Fibroblast of skin of right biceps (primary cell): ENCODE measurements around the gene SLC27A6.
"Not testable (repeated sequence)": the region's sequence is repeated elsewhere in the genome, so short reads cannot be mapped to it uniquely, and the experiment has no call there.

ENCODE experiments used
- DNase-seq: peaks from one replicate; pipeline ENCODE4 v3.0.0-alpha.2; 2013

SLC27A6 gene

GRCh38 chr5:128965011-128965637 is at the start of gene SLC27A6:
SLC27A6 (plus strand) TSS chr5:128965488; CDS start chr5:128966138, 650 bp downstream.
- DNase-seq: peak; percentile 4

GRCh38 chr5:128919542-128919941 is 45.7 kb upstream of the SLC27A6 start:
- no peak for DNase-seq

- DNase-seq: peak; percentile 71
These were observed 44.7 kb upstream of the SLC27A6 start for GRCh38 chr5:128920345-128921215.

- no peak for DNase-seq
These were observed 41.0 kb upstream of the SLC27A6 start for GRCh38 chr5:128924299-128924698.

- no peak for DNase-seq
These were observed 39.3 kb upstream of the SLC27A6 start for GRCh38 chr5:128925973-128926372.

GRCh38 chr5:128927644-128928043 is 37.6 kb upstream of the SLC27A6 start:
- DNase-seq: no peak

- DNase-seq: not testable (repeated sequence)
These were observed 33.1 kb upstream of the SLC27A6 start for GRCh38 chr5:128932232-128932631.

- not testable (repeated sequence) for DNase-seq
These were observed 22.2 kb upstream of the SLC27A6 start for GRCh38 chr5:128943100-128943499.

GRCh38 chr5:128949847-128950546 is 15.3 kb upstream of the SLC27A6 start:
- no peak for DNase-seq

GRCh38 chr5:128951301-128951700 is 14.0 kb upstream of the SLC27A6 start:
- DNase-seq: not testable (repeated sequence)

- DNase-seq: no peak
These were observed 9.1 kb upstream of the SLC27A6 start for GRCh38 chr5:128956164-128956563.

GRCh38 chr5:128962211-128962610 is 3.1 kb upstream of the SLC27A6 start:
- DNase-seq: no peak

GRCh38 chr5:128965638-128966302 is 482 bp downstream of the SLC27A6 start:
- DNase-seq: no peak

GRCh38 chr5:128966375-128966774 is 1.1 kb downstream of the SLC27A6 start:
- no peak for DNase-seq

- no peak for DNase-seq
These were observed 1.6 kb downstream of the SLC27A6 start for GRCh38 chr5:128966846-128967245.

- DNase-seq: no peak
These were observed 8.0 kb downstream of the SLC27A6 start for GRCh38 chr5:128973244-128973643.

GRCh38 chr5:128974567-128974966 is 9.3 kb downstream of the SLC27A6 start:
- DNase-seq: no peak

GRCh38 chr5:128979761-128980160 is 14.5 kb downstream of the SLC27A6 start:
- no peak for DNase-seq

GRCh38 chr5:128980917-128981316 is 15.6 kb downstream of the SLC27A6 start:
- no peak for DNase-seq

- no peak for DNase-seq
These were observed 19.2 kb downstream of the SLC27A6 start for GRCh38 chr5:128984480-128984879.

GRCh38 chr5:128988476-128988875 is 23.2 kb downstream of the SLC27A6 start:
- no peak for DNase-seq

GRCh38 chr5:129001841-129002526 is 36.7 kb downstream of the SLC27A6 start:
- DNase-seq: no peak

- no peak for DNase-seq
These were observed 37.2 kb downstream of the SLC27A6 start for GRCh38 chr5:129002527-129002842.
